HG02763 (cell line): Measurements from ENCODE around the gene FOXS1.

Experiments
- ATAC-seq: cut with Tn5 transposase; IDR thresholded peaks from one replicate; pipeline ENCODE4 v1.9.1; 2021; ENCODE audit warnings: mild to moderate bottlenecking, moderate library complexity; ENCODE audit not compliant: unreplicated experiment

FOXS1 gene

DNA sequence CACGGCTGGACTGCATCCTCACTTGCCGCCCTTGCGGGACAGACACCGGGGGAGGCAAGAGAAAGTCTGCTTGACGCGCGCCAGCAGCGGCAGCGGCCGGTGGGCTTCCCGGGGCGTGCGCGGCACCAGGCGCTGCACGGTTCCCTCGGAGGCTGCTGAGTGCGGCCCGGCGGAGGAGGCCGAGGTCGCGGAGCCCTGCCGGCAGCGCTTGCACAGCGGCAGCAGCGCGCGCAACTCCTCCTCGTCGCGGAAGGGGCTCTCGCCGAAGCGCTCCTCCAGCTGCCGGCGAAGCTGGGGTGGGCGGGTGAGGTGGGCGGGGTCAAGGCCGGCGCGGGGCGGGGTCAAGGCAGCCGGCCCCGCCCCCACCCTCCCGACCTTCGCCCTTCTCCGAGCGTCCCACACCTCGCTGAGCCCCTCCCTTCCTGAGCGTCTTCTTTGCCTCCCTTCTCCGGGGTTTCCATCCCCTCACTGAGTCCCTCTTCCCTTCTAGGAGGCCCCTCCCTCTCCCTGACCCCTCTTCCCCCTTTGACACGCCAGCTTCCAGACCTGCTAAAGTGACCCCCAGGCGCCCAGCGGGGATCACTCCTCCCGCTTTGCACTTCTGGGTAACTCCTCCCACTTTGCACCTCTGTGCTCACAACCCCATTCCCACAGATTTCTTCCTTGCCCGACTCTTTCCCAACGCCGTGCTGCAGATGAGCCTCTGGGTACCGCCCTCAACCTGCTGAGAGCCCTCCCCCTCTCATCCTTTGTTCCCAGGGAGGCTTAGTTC, 16.2 kb upstream of the FOXS1 start:
- ATAC-seq: no peak

DNA sequence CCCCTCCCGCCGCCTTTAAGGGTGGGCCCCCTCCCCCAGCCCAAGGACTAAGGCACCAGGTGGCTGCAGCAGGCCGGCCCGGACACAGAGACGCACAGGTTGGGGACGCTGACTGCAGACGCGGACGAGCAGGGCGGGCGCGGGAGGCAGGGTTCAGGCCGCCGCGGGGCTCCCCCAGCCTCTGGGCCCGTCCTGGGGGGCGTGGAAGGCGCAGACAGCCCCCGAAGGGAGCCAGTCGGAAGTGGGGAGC, 15.7 kb upstream of the FOXS1 start:
- ATAC-seq: no peak

DNA sequence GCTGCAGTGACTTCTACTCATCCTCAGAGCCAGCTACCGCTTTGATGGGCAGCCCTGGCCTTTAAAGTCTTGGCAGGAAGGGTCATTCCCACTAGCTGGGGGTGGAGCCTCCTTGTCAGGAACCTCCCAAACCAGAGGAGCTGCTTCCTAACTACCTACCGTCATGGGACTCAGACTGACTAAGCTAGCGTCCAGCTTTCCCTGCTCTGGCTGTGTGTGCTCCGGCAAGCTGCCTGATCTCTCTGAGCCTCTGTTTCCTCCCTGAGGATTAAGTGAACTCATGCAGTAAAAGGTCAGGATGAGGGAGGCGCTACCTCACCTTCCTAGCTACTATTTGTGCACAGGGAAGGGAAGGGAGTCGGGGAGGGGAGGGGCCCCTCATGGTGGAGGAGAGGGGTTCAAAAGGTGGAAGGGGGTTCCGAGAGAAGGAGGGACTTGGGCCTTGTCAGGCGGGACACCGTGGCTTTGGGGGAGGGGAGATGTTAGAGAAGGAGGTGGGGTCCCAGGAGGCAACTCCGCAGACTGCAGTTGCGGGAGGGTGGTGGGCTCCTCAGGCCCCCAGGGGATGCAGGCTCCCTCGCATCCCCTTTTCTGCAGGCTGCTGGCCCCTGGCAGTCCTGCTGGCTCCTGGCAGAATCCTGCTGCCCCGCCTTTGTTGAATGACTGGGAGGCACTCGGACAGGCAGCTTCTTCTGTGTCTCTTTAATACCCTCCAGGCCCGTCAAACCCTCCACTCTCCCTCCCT, 15.2 kb upstream of the FOXS1 start:
- no peak for ATAC-seq

DNA sequence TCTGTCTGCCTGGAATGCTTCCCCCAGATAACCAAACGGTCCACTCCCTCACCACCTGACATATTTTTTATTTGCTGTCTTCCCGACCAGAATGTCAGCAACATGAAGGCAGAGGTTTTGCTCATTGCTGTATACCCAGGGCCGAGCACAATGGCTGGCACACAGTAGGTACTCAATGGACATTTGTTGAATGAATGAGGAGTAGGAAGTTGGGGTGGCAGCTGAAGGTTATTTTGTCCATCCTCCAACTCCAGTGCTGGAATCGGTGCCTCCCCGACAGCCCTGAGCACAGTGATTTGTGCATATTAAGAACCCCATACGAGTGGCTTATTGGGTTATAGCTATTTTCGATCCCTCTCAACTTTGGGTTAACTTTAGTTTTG, 14.6 kb upstream of the FOXS1 start:
- no peak for ATAC-seq

DNA sequence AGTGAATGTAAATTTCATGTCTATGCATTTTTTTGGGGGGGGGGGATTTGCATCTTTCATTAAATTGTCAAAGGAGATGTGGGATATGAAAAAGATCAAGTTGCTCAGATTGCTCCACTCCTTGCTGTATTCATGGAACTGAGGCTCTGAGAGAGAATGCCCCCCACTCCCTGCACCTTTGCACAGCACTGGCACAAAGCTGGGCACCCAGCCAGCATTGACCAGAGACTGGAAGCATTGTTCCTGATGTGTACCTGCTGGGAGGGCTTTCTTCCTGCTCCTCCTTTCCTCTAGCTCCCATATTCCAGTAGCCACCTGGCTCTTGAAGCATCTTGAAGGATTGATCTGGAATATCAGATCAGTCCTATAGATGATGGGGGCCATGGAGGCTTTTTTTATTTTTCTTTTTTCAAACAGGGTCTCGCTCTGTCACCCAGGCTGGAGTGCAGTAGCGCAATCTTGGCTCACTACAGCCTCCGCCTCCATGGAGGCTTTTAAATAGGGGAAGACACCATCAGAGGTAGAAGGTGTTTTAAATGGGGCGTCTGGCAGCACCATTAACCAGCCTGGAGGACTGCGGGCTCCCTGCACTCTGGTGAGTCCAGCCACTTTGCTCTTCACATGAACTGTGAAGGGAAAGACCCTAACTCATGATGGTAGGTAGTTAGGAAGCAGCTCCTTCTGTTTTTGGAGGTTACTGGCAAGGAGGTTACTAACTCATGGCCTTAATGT, 14.0 kb upstream of the FOXS1 start:
- ATAC-seq: no peak

DNA sequence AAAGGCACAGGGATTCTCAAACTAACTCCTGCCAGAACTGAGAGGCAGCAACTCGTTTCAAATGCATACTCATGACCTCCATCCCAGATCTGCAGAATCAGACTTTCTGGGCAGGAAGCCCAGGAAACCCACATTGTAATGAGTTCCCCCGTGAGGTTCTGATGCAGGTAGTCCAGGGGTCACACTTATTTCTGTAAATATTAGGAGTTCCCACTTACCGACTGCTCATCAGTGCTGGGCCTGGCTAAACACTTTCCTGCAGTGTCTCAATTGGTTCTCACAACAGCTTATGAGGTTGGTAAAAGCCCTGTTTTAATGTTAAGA, 13.3 kb upstream of the FOXS1 start:
- no peak for ATAC-seq

DNA sequence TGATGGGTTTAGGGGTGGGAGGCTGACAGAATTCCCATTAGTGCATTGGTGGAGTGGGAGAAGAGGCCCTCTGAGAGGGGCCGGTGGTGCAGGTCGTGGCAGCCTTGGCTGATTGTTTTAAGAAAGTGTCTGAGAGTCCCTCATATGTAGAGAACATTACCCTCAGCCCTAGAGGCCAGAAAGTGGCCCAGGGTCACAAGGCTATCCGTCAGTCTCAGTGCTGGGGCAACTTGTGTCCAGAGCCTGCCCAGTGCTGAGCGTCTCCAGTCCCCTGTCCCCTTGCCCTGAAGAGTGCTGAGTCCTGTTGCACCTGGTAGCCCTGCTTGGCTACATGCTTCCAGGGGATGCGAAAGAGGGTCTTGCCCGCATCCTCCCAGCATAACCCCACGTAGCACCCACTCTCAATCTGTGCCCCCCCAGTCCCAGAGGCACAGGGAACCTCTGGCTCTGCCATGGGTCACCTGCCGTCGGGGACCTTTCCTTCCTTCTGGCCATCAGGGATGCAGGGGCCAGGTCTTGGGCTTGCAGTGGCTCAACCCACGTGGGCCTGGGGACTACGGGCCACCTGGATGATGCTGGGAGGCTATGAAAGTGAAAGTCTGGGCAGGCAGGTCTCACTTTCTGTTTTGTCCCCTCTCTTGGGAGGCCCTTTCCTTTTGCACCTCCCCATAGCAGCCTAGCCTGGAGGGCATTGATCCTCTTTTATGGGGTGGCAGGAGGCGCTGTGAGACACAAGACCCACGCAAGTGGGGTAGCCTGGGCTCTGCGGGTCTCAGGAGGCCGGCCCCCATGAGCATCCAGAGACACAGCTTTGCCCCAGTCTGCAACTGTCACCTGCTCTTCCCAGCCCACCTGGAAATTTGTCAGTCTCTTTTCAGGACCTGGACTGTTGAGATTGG, 12.7 kb upstream of the FOXS1 start:
- no peak for ATAC-seq

GRCh38 chr20:31856516-31856915, 11.1 kb upstream of the FOXS1 start:
- ATAC-seq: no peak

GRCh38 chr20:31853481-31853880, 8.1 kb upstream of the FOXS1 start:
- ATAC-seq: no peak

DNA sequence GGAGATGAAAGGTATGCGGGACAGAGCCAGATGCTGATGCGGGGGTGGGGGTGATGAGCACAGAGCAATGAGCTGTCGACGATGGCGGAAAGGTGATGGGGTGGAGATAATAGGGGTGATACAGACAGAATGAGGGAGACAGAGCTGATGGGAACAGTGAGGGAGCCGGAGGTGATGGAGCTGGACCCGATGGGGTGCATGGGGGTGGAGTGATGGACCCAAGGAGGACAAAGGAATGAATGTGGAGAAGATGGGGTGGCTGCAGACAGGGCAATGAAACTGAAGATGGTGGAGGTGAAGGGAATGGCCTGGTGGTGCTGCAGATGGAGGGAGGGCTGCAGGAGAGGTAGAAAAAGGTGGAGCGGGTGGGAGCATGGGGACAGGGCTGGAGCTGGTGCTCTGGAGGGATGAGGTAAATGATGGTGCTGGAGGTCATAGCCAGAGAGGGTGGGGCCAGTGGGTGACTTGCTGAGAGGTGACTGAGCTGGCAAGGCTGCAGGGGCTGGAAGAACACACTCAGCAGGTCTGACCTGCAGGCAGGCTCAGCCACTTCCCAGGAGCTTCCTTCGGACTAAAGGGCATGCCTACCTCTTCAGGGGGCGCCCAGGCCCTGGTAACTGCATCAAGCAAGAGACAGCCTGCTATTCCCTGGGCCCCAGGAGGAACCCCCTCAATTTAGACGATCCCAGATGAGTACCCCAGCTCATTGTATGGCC, 6.0 kb upstream of the FOXS1 start:
- no peak for ATAC-seq

GRCh38 chr20:31849306-31849930, 4.0 kb upstream of the FOXS1 start:
- no peak for ATAC-seq

DNA sequence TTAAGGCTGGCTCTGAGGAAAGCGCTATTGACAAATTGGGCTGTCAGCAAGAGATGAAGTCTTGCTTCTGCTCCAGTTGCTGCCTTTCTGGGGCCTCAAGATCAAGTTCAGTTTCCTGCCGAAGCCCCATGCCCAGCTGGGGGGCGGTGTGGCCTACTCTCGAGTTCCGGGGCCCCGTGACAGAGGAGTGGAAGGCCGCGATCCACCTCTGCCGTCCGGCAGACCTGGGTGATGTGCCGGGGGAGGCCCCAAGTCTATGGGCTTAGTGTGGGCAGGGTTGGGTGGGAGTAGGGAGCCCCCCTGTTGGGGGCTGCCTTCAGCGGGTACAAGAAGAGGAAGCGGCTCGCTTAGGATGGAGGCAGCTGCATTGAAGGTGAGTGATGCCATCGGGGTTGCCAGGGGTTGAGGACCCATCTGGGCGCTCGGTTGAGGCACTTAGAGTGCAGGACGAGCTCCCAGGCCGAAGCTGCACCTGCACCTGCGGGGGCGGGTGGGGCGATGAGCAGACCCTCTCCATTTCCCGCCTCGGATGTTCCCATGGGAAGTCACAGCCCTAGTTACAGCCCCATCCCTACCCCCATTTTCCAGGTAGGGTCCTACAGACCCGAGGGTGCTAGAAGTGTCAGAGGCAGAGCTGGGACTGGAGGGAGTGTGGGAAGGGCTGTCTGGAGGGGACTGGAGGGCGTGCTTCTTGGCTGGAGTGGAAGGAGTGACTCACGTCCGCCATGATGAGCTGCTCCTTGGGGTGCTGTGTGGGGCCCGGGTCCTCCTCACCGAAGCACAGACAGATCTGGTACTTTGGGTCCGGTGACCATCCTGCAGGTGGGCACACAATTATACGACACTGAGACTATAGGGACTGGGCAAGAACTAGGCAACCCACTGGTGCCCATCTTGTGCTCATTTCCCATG, 2.9 kb upstream of the FOXS1 start:
- ATAC-seq: no peak

GRCh38 chr20:31846793-31847138, 1.4 kb upstream of the FOXS1 start:
- ATAC-seq: no peak

DNA sequence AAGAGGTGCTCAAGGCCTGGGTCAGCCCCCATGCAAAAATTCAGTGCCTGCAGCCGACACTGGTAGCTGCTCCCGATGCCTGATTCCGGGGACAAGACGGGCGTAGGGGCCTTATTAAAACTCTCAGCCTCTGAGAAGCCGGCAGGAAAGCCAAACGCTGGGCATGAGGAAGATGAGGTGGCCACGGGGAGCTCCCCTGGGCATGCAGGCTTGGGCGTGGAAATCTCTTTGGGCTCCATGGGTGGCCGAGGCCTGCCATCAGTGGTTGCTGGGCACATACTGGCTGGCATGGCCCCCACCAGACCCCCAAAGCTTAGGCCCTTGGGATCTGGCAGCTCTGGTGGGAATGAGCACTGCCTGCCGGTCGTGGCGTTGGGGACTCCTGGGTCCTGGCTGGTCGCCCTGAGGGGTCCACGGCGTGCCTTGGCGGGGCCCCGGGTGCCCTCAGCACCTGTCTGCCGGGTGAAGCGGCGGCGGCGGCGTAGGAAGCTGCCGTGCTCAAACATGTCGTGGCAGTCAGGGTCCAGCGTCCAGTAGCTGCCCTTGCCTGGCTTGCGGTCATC, 586 bp downstream of the FOXS1 start:
- ATAC-seq: no peak

GRCh38 chr20:31843881-31844280, 1.5 kb downstream of the FOXS1 start:
- ATAC-seq: no peak

DNA sequence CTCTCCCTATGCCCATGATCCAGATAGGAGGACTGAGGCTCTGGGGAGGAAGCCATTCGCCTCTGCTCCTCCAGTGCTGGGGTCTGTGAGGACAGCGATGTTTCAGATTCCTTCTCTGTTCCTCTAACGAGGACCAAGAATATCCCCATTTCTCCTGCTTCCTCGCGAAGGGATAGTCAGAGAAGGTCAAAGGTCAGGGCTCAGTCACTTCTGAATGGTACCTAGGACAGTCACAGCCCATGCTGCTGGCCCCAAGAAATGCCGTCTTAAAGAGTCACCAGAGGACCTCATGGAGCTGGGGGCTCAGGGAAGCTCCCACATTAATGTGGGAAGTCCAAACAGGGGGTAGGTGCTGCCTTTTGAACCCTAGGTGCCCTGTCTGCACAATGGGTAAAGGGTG, 2.1 kb downstream of the FOXS1 start:
- ATAC-seq: no peak

DNA sequence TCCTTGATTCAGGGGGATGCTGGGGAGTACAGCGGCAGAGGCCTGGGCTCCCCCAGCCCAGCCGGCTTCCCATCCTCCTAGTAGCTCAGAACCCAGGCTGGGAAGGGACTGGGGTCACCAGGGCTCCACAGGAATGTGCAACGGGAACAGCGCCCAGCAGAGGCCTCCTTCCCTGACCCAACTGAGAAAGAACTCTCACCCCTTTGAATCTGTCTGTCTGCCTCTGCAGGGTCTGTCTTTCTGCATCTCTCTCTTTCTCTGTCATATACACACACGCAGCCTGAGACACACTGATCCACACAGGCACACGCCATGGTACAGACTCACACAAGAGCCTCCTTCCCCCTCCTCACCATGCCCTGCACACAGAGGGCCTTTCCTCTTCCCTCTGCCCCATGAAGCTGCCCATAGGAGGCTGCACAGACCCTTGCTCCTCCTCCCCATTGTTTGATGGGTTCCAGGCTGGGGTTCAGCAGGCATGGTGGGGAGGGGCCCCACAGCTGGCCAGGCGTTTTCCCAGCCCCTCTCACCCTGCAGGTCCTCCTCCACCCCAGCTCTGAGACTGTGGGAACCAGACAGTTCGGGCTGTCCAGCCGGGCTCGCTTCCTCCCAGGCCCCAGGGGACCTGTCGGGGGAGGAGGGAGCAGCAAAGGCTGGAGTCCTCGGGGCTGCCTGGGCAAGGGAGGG, 2.8 kb downstream of the FOXS1 start:
- ATAC-seq: no peak

DNA sequence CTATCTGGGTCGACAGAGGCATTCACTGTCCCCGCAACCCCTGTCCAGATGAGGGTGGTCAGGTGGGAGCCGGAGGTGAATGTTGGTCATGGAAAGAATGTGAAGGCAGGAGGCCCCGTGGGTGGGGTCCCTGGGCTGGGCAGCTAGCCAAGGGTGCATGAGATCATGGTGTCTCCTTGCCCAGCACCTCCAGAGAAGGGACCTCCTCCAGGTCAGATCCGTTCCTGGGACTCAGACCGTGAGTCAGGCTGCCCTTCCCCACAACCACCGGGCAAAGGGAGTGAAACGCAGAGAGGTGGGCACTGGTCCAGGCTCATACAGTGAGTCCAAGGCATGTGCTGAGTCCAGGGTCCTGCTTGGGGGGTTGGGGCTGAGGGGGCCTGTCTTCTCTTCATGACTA, 3.5 kb downstream of the FOXS1 start:
- no peak for ATAC-seq
